T-helper 2 cell treated with Interferon-gamma antibody and Interleukin-4, amounts not matched to agents 5 μg/mL and 100 μg/mL, for 36 hours (primary cell): ENCODE results near the gene HYLS1.
"Not testable (repeated sequence)": the region's sequence is repeated elsewhere in the genome, so short reads cannot be mapped to it uniquely, and the experiment has no call there.

Experiments
- DNase-seq: peaks from one replicate; pipeline ENCODE4 v3.0.0; 2021; ENCODE audit warnings: low spot score
- H3K27ac Mint-ChIP-seq: one replicate; pipeline ENCODE4 v1.8.0; 2021; ENCODE audit warnings: mild to moderate bottlenecking, mixed read lengths
- H3K27me3 Mint-ChIP-seq: one replicate; pipeline ENCODE4 v1.8.0; 2021; ENCODE audit warnings: low read depth, mixed read lengths
- H3K36me3 Mint-ChIP-seq: one replicate; pipeline ENCODE4 v1.8.0; 2021; ENCODE audit warnings: low read depth, mixed read lengths
- H3K4me1 Mint-ChIP-seq: one replicate; pipeline ENCODE4 v1.8.0; 2021; ENCODE audit warnings: low read depth, mixed read lengths
- H3K4me3 Mint-ChIP-seq: one replicate; pipeline ENCODE4 v1.8.0; 2022; ENCODE audit warnings: mild to moderate bottlenecking, moderate library complexity, mixed read lengths
- H3K9me3 Mint-ChIP-seq: one replicate; pipeline ENCODE4 v1.8.0; 2021; ENCODE audit warnings: mixed read lengths

Gene HYLS1

DNA sequence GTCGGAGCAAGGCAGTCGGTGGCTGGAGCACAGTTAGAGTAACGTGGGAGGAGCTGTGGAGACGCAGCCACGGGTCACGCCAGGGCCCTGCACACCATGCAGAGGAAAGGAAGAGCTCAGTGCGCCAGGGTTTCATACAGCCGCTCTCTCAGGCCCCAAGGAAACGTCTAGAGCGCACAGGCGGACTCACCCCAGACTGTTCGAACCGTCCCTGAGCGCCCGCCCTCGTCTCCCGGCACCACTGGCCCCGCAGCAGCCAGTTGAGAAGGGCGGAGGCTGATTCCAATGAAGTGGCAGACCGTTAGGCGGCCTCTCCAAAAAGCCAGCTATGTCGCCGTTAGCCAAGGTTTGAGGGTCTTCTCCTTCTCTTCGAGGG lies 483 bp upstream of the HYLS1 start:
- Mint-ChIP-seq H3K27me3 (peaks cover 4% of the 10 kb centered on the region), H3K27ac (peak overlapping the region; percentile 94), H3K4me3 (peak overlapping the region; percentile 89), H3K9me3 (no peaks in the 10 kb centered on the region), H3K36me3 (peaks cover 18% of the 10 kb centered on the region), H3K4me1 (peaks cover 41% of the 10 kb centered on the region)
- DNase-seq, result no peak

DNA sequence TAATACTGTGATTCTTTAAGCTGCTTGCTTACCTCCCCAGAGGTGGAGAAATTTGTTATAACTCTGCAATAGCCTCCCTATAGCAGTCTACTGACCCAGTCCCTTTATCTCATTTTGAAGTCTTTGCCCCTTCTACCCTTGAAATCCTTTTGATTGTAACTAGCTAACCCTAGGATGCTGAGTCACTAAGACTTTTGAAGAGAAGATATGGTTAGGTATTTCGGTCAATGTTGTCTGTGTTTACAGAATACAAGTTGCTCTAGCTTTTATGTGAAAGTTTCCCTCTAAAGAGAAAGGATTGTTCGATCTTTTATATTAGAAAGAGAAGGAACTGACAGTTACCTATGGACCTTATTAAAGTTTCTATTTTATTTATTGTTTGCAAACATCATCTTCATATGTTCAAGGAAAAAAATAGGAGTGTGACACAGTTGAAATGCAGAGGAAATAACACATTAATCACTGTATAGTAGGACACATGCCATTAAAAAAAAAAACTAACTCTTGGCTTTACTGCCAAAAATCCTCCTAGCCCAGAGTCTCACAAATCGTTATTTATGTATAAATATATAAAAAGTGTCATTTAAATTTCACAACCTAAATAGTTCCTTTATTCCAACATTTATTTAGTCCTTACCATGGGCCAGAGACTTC lies 3.1 kb downstream of the HYLS1 start:
- Mint-ChIP-seq H3K4me3 (peak overlapping the region; percentile 55), H3K4me1 (peaks cover 44% of the 10 kb centered on the region), H3K36me3 (peaks cover 42% of the 10 kb centered on the region), H3K27ac (peak overlapping the region; percentile 35), H3K9me3 (no peaks in the 10 kb centered on the region), H3K27me3 (peaks cover 4% of the 10 kb centered on the region)
- no peak for DNase-seq

DNA sequence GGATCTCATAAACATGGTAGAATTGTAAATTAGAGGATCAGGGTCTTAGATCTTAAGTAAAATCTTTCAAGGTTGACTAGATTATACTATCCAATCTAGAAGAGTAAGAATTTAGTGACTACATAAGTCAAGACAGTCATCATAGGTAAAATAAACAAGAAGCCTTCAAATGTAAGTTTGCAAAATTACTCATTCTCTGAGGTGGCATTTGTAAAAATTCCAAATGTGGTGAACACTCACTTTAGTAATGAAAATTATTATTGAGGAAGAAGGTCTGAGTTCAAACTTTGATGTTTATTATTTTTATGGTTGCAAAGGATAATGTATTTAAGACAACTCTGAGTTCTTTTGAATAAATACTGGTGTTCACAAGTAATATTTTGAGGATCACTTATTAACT lies 4.6 kb downstream of the HYLS1 start:
- Mint-ChIP-seq H3K27ac (no peak overlapping the region), H3K4me3 (no peak overlapping the region), H3K36me3 (peaks cover 47% of the 10 kb centered on the region), H3K4me1 (peaks cover 46% of the 10 kb centered on the region), H3K9me3 (no peaks in the 10 kb centered on the region), H3K27me3 (peaks cover 4% of the 10 kb centered on the region)
- no peak for DNase-seq

DNA sequence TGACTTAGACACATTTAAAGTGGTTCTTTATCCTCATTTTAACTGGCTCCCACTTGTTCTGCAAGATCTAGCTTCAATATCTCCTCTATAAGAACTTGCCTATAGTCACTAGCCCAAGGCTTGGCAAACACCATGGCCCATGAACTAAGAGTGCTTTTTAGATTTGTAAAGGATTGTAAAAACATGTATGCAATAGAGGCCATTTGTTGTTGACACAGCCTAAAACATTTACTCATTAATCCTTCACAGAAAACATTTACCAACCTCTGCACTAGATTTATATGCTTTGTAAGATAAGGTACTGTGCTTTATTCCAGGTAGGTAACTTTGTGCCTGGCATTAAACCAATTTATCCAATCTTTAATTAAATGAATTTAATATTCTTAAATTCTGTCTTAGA lies 5.5 kb downstream of the HYLS1 start:
- Mint-ChIP-seq H3K4me1 (peaks cover 46% of the 10 kb centered on the region), H3K9me3 (no peaks in the 10 kb centered on the region), H3K4me3 (no peak overlapping the region), H3K27ac (no peak overlapping the region), H3K27me3 (no peaks in the 10 kb centered on the region), H3K36me3 (peaks cover 50% of the 10 kb centered on the region)
- no peak for DNase-seq

DNA sequence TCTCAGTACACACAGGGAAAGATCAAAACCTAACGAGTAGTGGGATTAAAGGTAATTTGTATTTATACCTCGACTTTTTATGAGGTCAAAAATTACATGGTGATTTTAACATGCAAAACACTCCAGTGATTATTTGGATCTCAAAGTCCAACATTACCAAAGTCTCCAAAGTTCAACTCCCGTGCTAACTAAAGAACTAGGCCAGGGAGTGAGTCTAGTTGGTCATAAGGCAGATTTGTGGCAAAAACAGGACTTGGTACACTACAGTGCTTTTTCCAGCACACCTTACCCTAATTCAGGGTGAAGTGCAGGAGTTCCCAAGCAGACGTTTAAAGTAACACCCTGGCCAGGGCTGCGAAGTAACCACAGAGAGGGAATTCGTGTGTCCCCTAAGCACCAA lies 14.4 kb downstream of the HYLS1 start:
- Mint-ChIP-seq H3K27me3 (peaks cover 24% of the 10 kb centered on the region), H3K9me3 (no peaks in the 10 kb centered on the region), H3K27ac (peak overlapping the region; percentile 23), H3K36me3 (peaks cover 29% of the 10 kb centered on the region), H3K4me3 (peak overlapping the region; percentile 64), H3K4me1 (peaks cover 25% of the 10 kb centered on the region)
- DNase-seq, result no peak

DNA sequence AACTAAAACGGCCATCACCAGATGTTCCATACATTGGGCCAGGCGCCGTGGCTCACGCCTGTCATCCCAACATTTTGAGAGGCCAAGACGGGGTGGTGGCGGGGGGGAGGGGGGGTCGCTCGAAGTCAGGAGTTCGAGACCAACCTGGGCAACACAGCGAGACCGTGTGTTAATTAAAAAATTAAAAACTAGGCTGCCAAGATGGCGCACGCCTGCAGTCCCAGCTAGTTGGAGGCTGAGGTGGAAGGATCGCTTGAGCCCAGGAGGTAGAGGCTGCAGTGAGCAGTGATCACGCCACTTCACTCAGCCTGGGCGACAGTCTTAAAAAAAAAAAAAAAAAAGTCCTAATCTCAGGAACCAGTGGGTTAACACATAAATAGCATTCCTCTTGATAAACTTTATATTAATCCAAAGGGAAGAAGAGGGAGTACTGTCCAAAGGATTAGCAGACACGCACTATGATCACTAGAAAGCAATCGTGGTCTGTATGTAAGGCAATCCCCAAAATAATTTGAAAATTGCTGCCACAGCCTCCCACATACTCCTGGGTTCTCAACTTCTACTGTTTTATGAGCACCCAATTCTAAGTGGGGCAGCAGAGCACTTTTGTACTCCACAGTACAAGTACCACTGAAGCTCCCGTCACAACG lies 14.9 kb downstream of the HYLS1 start:
- peak overlapping the region; percentile 84 for H3K27ac Mint-ChIP-seq
- H3K4me3 Mint-ChIP-seq, result peak overlapping the region; percentile 95
- H3K36me3 Mint-ChIP-seq, result peaks cover 28% of the 10 kb centered on the region
- H3K4me1 Mint-ChIP-seq, result peaks cover 21% of the 10 kb centered on the region
- H3K27me3 Mint-ChIP-seq, result peaks cover 24% of the 10 kb centered on the region
- no peak for DNase-seq
- H3K9me3 Mint-ChIP-seq, result no peaks in the 10 kb centered on the region

DNA sequence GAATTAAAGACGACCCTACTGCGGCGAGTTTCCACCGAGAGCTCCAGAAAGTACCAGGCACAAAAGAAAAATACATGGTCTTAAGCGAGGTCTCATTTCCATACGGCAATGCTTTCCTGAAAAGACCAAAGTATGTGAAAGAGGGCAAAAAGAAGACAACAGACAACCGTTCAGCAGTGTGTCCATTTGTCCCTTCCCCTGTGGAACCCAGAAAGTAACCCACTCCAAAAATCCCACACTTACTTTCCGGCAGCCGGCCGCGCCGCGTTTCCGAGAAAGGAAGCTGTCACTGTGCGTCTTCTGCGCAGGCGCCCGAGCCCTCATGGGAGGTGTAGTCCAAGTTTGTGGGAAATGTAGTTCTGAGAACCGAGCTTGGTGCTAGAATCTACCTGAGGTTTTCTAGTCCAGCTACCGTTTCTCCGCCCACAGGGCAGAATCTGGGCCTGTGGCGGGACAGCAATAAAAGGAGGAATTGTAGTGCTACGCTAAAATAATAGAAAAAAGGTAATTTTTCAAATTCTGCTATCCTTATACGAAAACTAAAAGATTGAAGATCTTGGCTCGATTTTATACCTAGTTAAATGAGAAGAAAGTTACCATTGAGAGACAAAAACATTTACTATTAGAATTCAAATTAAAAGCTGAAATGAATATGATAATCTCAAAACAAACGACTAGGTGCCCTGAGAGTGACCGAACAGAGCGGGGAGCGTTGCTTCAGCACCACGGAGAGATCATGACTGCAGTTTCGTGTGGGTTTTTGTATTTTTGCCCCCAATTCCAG lies 15.7 kb downstream of the HYLS1 start, which contains the start of gene PUS3:
TSS of gene PUS3 (minus strand) at position 280 of the 784 bp plus-strand sequence. CDS start 6,922 bp downstream, outside the sequence.
- Mint-ChIP-seq H3K36me3 (peaks cover 24% of the 10 kb centered on the region), H3K4me1 (peaks cover 18% of the 10 kb centered on the region), H3K27ac (peak within 1 kb of the TSS; percentile 84), H3K27me3 (peaks cover 28% of the 10 kb centered on the region), H3K4me3 (peak within 1 kb of the TSS; percentile 95), H3K9me3 (no peaks in the 10 kb centered on the region)
- DNase-seq, result peak; percentile 87

DNA sequence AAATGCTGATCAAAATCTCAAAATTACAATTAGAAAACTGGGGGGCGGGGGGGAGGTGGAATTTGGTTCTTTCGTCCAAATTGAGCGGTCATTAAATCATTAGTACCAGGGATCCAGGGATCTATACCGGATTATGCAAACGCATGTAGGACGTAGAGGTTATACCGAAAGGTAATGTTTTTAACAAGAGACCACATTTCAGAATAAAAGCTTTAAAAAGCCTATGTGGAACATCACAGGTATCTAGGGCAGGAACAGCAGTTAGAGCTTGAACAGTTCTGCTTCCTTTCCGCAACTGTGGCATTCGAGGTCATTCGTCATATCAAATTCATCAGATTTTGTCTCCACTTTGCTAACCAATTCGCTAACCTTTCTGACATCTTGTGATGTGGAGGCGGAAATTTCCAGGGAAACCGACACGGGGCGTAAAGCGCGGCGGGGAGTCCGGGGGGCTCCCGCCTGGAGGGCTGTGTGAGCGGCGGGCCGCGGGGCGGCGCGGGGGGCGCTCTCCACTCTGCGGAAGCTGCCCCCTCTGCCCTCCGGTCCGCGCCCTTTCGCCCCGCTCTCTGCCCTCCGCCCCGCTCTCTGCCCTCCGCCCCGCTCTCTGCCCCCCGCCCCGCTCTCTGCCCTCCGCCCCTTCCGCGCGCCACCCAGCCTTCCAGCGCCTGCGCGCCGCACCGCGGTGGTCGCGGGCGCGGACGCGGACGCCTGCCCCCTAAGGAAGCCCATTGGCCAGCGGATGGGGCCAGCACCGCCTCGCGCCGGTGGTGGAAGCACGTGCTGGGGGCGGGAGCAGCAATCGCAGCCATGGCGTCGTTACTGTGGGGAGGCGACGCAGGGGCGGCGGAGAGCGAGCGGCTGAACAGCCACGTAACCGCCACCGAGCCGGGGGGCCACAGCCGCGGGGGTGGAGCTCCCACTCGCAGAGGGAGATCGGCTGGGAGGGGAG lies 16.5 kb downstream of the HYLS1 start, which contains the start of gene DDX25:
TSS of gene DDX25 (plus strand) at position 798 of the 949 bp plus-strand sequence. CDS start at position 808, 10 bp downstream.
- Mint-ChIP-seq H3K9me3 (no peaks in the 10 kb centered on the region), H3K4me3 (peak within 1 kb of the TSS; percentile 95), H3K4me1 (peaks cover 18% of the 10 kb centered on the region), H3K36me3 (peaks cover 22% of the 10 kb centered on the region), H3K27ac (no peak within 1 kb of the TSS), H3K27me3 (peaks cover 34% of the 10 kb centered on the region)
- no peak for DNase-seq

DNA sequence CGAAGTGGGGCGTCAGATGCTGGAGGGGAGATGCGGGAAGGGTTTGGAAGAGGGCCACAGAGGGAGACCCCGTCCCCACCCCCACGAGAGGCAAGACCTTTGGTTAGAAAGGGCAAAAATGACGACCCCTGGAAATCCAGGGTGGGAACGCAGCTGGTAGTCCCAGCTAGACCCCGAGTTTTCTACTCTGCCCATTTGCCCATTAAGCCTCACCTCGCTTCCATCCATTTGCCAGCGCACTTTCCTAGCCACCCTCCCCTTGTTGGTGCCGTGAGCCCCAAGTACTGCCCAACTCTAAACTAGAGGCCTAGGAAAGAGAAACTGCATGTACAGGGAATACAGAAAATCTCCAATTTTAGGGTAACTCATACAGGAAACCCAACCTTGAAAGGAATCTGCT lies 17.2 kb downstream of the HYLS1 start:
- H3K4me1 Mint-ChIP-seq, result peaks cover 18% of the 10 kb centered on the region
- peaks cover 15% of the 10 kb centered on the region for H3K36me3 Mint-ChIP-seq
- no peaks in the 10 kb centered on the region for H3K9me3 Mint-ChIP-seq
- DNase-seq, result no peak
- H3K27ac Mint-ChIP-seq, result no peak overlapping the region
- peaks cover 35% of the 10 kb centered on the region for H3K27me3 Mint-ChIP-seq
- H3K4me3 Mint-ChIP-seq, result peak overlapping the region; percentile 81

DNA sequence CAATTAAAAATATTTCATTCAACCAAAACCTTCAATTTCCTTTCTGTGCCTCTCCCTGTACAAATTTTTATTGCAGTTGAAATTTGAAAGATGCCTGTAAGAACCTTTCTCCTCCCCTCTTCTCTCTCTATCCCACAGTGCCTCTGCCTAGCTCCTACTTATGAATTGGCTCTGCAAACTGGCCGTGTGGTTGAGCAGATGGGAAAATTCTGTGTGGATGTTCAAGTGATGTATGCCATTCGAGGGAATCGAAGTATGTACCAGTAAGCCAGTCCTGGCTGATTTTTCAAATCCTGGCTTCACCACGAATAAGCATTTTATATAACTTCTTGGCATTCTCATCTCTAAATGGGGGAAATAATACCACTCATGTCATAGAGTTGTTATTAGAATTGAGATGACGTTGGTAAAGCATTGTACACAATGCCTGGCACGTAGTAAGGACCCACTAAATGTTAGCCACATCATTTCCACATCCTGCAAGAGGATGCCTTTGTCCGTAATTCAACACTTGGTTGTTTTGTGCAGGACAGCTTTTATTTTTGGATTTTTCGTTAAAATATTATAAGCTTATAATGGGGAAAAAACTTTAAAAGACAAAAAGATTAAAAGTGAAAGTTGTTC lies 22.9 kb downstream of the HYLS1 start:
- Mint-ChIP-seq H3K9me3 (no peaks in the 10 kb centered on the region), H3K4me1 (no peaks in the 10 kb centered on the region), H3K4me3 (no peak overlapping the region), H3K36me3 (no peaks in the 10 kb centered on the region), H3K27ac (no peak overlapping the region), H3K27me3 (peaks cover 48% of the 10 kb centered on the region)
- no peak for DNase-seq

DNA sequence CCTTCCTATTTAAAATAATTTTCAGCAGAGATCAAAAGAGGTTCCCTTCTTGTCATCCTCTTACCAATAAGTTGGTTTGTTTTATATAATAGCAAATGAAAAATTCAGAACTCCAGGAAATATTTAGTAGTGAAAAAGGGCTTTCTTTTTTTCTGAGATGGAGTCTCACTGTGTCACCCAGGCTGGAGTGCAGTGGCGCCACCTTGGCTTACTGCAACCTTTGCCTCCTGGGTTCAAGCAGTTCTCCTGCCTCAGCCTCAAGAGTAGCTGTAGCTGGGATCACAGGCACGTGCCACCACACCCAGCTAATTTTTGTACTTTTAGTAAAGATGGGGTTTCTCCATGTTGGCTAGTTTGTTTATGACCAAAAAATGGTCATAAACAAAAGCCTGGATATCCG lies 27.1 kb downstream of the HYLS1 start:
- H3K27me3 Mint-ChIP-seq, result peaks cover 43% of the 10 kb centered on the region
- not testable (repeated sequence) for H3K36me3 Mint-ChIP-seq, DNase-seq

DNA sequence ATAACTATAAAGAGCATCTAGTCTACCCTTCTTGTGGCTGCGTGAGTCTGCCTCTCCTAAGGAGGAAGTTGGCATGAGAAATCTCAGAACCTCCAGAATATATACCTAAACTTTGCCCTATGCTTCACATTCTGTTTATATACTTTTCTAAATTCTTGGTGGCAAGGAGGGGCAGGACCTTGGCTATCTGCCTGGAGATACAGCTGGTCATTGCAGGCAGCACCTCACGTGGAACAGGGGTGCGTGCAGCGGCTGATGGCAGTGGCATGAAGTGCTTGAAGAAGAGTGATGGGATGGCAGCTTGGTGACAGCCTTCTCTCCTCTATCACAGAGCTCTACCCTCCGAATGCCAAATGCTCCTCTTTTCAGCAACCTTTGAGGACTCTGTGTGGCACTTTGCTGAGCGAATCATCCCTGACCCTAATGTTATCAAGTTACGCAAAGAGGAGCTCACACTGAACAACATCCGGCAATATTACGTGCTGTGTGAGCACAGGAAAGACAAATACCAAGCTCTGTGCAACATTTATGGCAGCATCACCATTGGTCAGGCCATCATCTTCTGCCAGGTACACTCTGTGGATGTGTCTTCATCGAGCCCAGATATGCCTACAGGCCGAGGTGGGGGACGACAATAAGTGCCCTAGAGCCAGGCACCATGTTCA lies 29.3 kb downstream of the HYLS1 start:
- H3K4me3 Mint-ChIP-seq, result no peak overlapping the region
- no peaks in the 10 kb centered on the region for H3K4me1 Mint-ChIP-seq
- no peak overlapping the region for H3K27ac Mint-ChIP-seq
- H3K36me3 Mint-ChIP-seq, result no peaks in the 10 kb centered on the region
- no peaks in the 10 kb centered on the region for H3K9me3 Mint-ChIP-seq
- peaks cover 27% of the 10 kb centered on the region for H3K27me3 Mint-ChIP-seq
- no peak for DNase-seq

More for the DNA sequence above, 27.1 kb downstream of the HYLS1 start:
- not testable (repeated sequence) for H3K27ac Mint-ChIP-seq, H3K4me1 Mint-ChIP-seq, H3K4me3 Mint-ChIP-seq, H3K9me3 Mint-ChIP-seq
